ENCODE measurements around the gene KCNA2. TPM values are rescaled to one million over a fixed set of nuclear protein-coding genes. Genes with fewer than 3 reads are reported as not detected.

KCNA2 gene
- polyA plus RNA-seq, 1 of the 3 experiments (the other 2 are of a cell fraction): not detected

- 86% methylated on average over 1 of the region's 3 CpGs for WGBS (ENCODE audit: low lambda C conversion rate)
- TF ChIP-seq EP300 (IDR thresholded peaks at IDR 0.05; ENCODE audit: borderline replicate concordance in 1 of 2, low read depth in 1 of 2, low read length in 1 of 2) (no peak), REST (IDR thresholded peaks at IDR 0.05; ENCODE audit: low read depth, low read length) (no peak), NFIC (IDR thresholded peaks at IDR 0.05; ENCODE audit: borderline replicate concordance) (no peak), RCOR1 (IDR thresholded peaks at IDR 0.05; ENCODE audit: low read length) (no peak), CTCF (IDR thresholded peaks at IDR 0.05) (no peak), POLR2AphosphoS5 (IDR thresholded peaks at IDR 0.05; ENCODE audit: low read depth, low read length) (no peak), IRF3 (IDR thresholded peaks at IDR 0.05; ENCODE audit: low read depth, low read length) (no peak), PBX3 (IDR thresholded peaks at IDR 0.05) (no peak), NRF1 (IDR thresholded peaks at IDR 0.05; ENCODE audit: low read depth, low read length) (no peak), JUND (IDR thresholded peaks at IDR 0.05) (no peak), YY1 (IDR thresholded peaks at IDR 0.05; ENCODE audit: low read depth) (no peak), GATA2 (CRISPR knock-in tag; IDR thresholded peaks at IDR 0.05) (no peak), ELF1 (IDR thresholded peaks at IDR 0.05) (no peak), MXI1 (IDR thresholded peaks at IDR 0.05; ENCODE audit: low read depth, low read length) (no peak)
- TF ChIP-seq, protein P1, sequence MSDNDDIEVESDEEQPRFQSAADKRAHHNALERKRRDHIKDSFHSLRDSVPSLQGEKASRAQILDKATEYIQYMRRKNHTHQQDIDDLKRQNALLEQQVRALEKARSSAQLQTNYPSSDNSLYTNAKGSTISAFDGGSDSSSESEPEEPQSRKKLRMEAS (IDR thresholded peaks at IDR 0.05; ENCODE audit: low read depth): no peak
- Histone ChIP-seq H3K36me3 (replicated peaks in 1 of 2; ENCODE audit: control insufficient read depth in 1 of 2, insufficient read depth in 2 of 2, low read length in 1 of 2) (no peaks in the 10 kb centered on the region), H3K4me3 (ENCODE audit: low read depth in 2 of 2, low read length in 1 of 2) (no peak overlapping the region), H3K27me3 (ENCODE audit: insufficient read depth) (0 out of 2 replicates have a peak, but pooled peaks cover 5% of the 10 kb centered on the region), H3F3A (replicated peaks; ENCODE audit: insufficient read depth) (no peaks in the 10 kb centered on the region), H3K9ac (no peak overlapping the region), H3K79me2 (ENCODE audit: insufficient read depth) (no peaks in the 10 kb centered on the region), H3K4me2 (no peak overlapping the region), H2AFZ (ENCODE audit: low read depth) (no peak overlapping the region), H3K4me1 (ENCODE audit: control insufficient read depth in 1 of 2, insufficient read depth in 2 of 2, low read depth in 1 of 2, low read length in 1 of 2) (no peaks in the 10 kb centered on the region), H4K20me1 (ENCODE audit: insufficient read depth) (no peaks in the 10 kb centered on the region), H3K27ac (ENCODE audit: low read depth in 2 of 2, low read length in 1 of 2) (no peak overlapping the region), H3K9me3 (no peaks in the 10 kb centered on the region), H3K9me2 (no peaks in the 10 kb centered on the region)
- ChIA-PET CTCF (interaction anchor here (0.8 to 2.2 kb wide), 3 partner anchors 18 to 41 kb away, joined by 3 to 5 read pairs (median 4); partner anchors contain the start of gene KCNA2), POLR2A (no interaction called here)
- DNase-seq: no peak
Observed at GRCh38 chr1:110588991-110589390, 17.2 kb downstream of the KCNA2 start.

Measured in SK-N-SH (cell line).